IMR-90 (cell line): Measurements from ENCODE around the gene HMG20A. TPM values are rescaled to one million over a fixed set of nuclear protein-coding genes. Genes with fewer than 3 reads are reported as not detected.

ENCODE experiments used
- ATAC-seq: fragments of 200-7000 bp; cut with Tn5 transposase; 2 replicates; pipeline ENCODE4 v1.9.1; 2020; ENCODE audit warnings: low read depth, mild to moderate bottlenecking, moderate library complexity
- BruUV-seq: library from RNA; stranded (reverse); fragments of 400-500 nt; replicated peaks from 2 replicates; lab custom pipeline; 2021; lab: Mats Ljungman, UMichigan
- CTCF ChIA-PET: fragments of 300-600 bp; formaldehyde crosslinking; extraction: SDS; loops from one replicate; lab custom pipeline; 2021; ENCODE audit warnings: antibody characterized with exemption; lab: Yijun Ruan, JAX
- POLR2A ChIA-PET: fragments of 300-600 bp; sonication (Branson Sonifier 250); formaldehyde crosslinking; loops from one replicate; lab custom pipeline; 2022; ENCODE audit warnings: antibody characterized with exemption; ENCODE audit not compliant: unreplicated experiment; lab: Charles Lee
- DNase-seq: peaks from one replicate; pipeline ENCODE4 v3.0.0; 2013
- H2AFZ ChIP-seq: replicated peaks from 2 replicates; pipeline ENCODE3; 2013; ENCODE audit warnings: low read length, mild to moderate bottlenecking; ENCODE audit not compliant: poor library complexity
- H2AK5ac ChIP-seq: 2 replicates; pipeline ENCODE4 v1.6.1; 2013; ENCODE audit warnings: low read depth, low read length, inconsistent platforms
- H2AK9ac ChIP-seq: replicated peaks from 2 replicates; pipeline ENCODE3; 2013; ENCODE audit warnings: mild to moderate bottlenecking, low read depth, low read length, moderate library complexity; ENCODE audit not compliant: poor library complexity
- H2BK120ac ChIP-seq: 2 replicates; pipeline ENCODE4 v1.6.1; 2013; ENCODE audit warnings: low read depth, low read length, inconsistent platforms
- H2BK15ac ChIP-seq: 3 replicates; pipeline ENCODE4 v1.6.1; 2013; ENCODE audit warnings: low read depth, low read length, inconsistent platforms
- H2BK20ac ChIP-seq: 2 replicates; pipeline ENCODE4 v1.6.1; 2013; ENCODE audit warnings: low read depth, mild to moderate bottlenecking, inconsistent platforms, low read length, moderate library complexity
- H2BK5ac ChIP-seq: 2 replicates; pipeline ENCODE4 v1.6.1; 2013; ENCODE audit warnings: mild to moderate bottlenecking, low read depth, low read length, inconsistent platforms; ENCODE audit not compliant: poor library complexity, severe bottlenecking
- H3K14ac ChIP-seq: replicated peaks from 2 replicates; pipeline ENCODE4 v1.6.1; 2013; ENCODE audit warnings: low read depth, low read length, inconsistent platforms
- H3K18ac ChIP-seq: 2 replicates; pipeline ENCODE4 v1.6.1; 2013; ENCODE audit warnings: low read depth, low read length, control low read depth
- H3K23ac ChIP-seq: 2 replicates; pipeline ENCODE4 v1.6.1; 2013; ENCODE audit warnings: low read depth, low read length, inconsistent platforms
- H3K27ac ChIP-seq: 2 replicates; pipeline ENCODE4 v1.5.1; 2013; ENCODE audit warnings: mild to moderate bottlenecking, control low read depth, low read length; ENCODE audit not compliant: insufficient read depth
- H3K27me3 ChIP-seq: 2 replicates; pipeline ENCODE4 v1.6.1; 2013; ENCODE audit warnings: low read length; ENCODE audit not compliant: control insufficient read depth, insufficient read depth
- H3K36me3 ChIP-seq: 2 replicates; pipeline ENCODE4 v1.6.1; 2013; ENCODE audit warnings: low read length, mixed read lengths; ENCODE audit not compliant: control insufficient read depth, insufficient read depth
- H3K4ac ChIP-seq: 2 replicates; pipeline ENCODE4 v1.6.1; 2013; ENCODE audit warnings: low read depth, low read length, inconsistent platforms
- H3K4me1 ChIP-seq: 2 replicates; pipeline ENCODE4 v1.6.1; 2013; ENCODE audit warnings: low read length, mixed read lengths; ENCODE audit not compliant: control insufficient read depth, insufficient read depth
- H3K4me2 ChIP-seq: 2 replicates; pipeline ENCODE4 v1.6.1; 2013; ENCODE audit warnings: low read depth, mild to moderate bottlenecking, control low read depth, low read length, moderate library complexity
- H3K4me3 ChIP-seq: 2 replicates; pipeline ENCODE4 v1.5.1; 2013; ENCODE audit warnings: low read depth, mild to moderate bottlenecking, control low read depth, low read length, moderate library complexity; ENCODE audit not compliant: insufficient read depth
- H3K56ac ChIP-seq: 2 replicates; pipeline ENCODE4 v1.6.1; 2013; ENCODE audit warnings: low read length, inconsistent platforms; ENCODE audit not compliant: insufficient read depth; ENCODE audit errors: extremely low read depth
- H3K79me1 ChIP-seq, 2 experiments: 2 replicates each; pipeline ENCODE4 v1.6.1; 2013; ENCODE audit warnings: low read length in 2 of 2, inconsistent platforms in 1 of 2, low read depth in 1 of 2
- H3K9ac ChIP-seq: 2 replicates; pipeline ENCODE4 v1.6.1; 2013; ENCODE audit warnings: low read depth, low read length, control low read depth
- H3K9me1 ChIP-seq: 2 replicates; pipeline ENCODE4 v1.6.1; 2013; ENCODE audit warnings: low read length, inconsistent platforms; ENCODE audit not compliant: insufficient read depth
- H3K9me3 ChIP-seq: 2 replicates; pipeline ENCODE4 v1.6.1; 2013; ENCODE audit warnings: low read length; ENCODE audit not compliant: control insufficient read depth, insufficient read depth
- H4K20me1 ChIP-seq: 2 replicates; pipeline ENCODE4 v1.6.1; 2013; ENCODE audit warnings: low read length, inconsistent platforms; ENCODE audit not compliant: insufficient read depth
- H4K5ac ChIP-seq: 2 replicates; pipeline ENCODE4 v1.6.1; 2013; ENCODE audit warnings: mild to moderate bottlenecking, low read depth, low read length, control low read depth
- H4K8ac ChIP-seq, 2 experiments: 2 replicates each; pipeline ENCODE4 v1.6.1; 2013; ENCODE audit warnings: low read depth in 2 of 2, low read length in 2 of 2, control low read depth in 1 of 2, inconsistent platforms in 1 of 2
- H4K91ac ChIP-seq: 2 replicates; pipeline ENCODE4 v1.6.1; 2013; ENCODE audit warnings: low read depth, low read length, inconsistent platforms; ENCODE audit not compliant: insufficient read depth
- BHLHE40 ChIP-seq: fragments of 150-350 bp; IDR thresholded peaks from 2 replicates; pipeline ENCODE4 v1.6.1; 2016; ENCODE audit warnings: mild to moderate bottlenecking, low read depth, low read length
- CEBPB ChIP-seq: IDR thresholded peaks from 2 replicates; pipeline ENCODE4 v1.6.1; 2012; ENCODE audit warnings: low read depth, low read length, improper control_type of control experiment
- CHD1 ChIP-seq: IDR thresholded peaks from 2 replicates; pipeline ENCODE4 v1.6.1; 2012; ENCODE audit warnings: low read depth, low read length, improper control_type of control experiment
- FOS ChIP-seq: fragments of 150-350 bp; IDR thresholded peaks from 2 replicates; pipeline ENCODE4 v1.6.1; 2016; ENCODE audit warnings: low read depth, low read length
- MAFK ChIP-seq: IDR thresholded peaks from 2 replicates; pipeline ENCODE4 v1.6.1; 2012; ENCODE audit warnings: low read depth, low read length, improper control_type of control experiment
- MAZ ChIP-seq: IDR thresholded peaks from 2 replicates; pipeline ENCODE4 v1.6.1; 2012; ENCODE audit warnings: low read depth, mild to moderate bottlenecking, low read length, improper control_type of control experiment, moderate library complexity, borderline replicate concordance
- MXI1 ChIP-seq: IDR thresholded peaks from 2 replicates; pipeline ENCODE4 v1.6.1; 2012; ENCODE audit warnings: low read depth, mild to moderate bottlenecking, low read length, moderate library complexity, borderline replicate concordance
- POLR2A ChIP-seq: IDR thresholded peaks from 2 replicates; pipeline ENCODE4 v1.6.1; 2012; ENCODE audit warnings: mild to moderate bottlenecking, low read depth, low read length
- RCOR1 ChIP-seq: IDR thresholded peaks from 2 replicates; pipeline ENCODE4 v1.6.1; 2012; ENCODE audit warnings: mild to moderate bottlenecking, low read length, improper control_type of control experiment; ENCODE audit not compliant: insufficient replicate concordance
- whole genome bisulfite sequencing, 2 experiments: methylation state at CpG; one replicate each; pipeline versions ENCODE4 v1.1.5 to v1.1.7; 2013; ENCODE audit warnings: missing lambda C conversion rate in 2 of 2; ENCODE audit not compliant: insufficient read length in 1 of 2; ENCODE audit errors: extremely low coverage in 2 of 2; 5-methylcytosine and 5-hydroxymethylcytosine counted together
- dilution Hi-C: fragments of 300-500 bp; cut with HindIII; formaldehyde crosslinking; loops from one replicate; pipeline ENCODE4 v1.14.3; 2018; ENCODE audit warnings: low sequenced_read_pairs; ENCODE audit not compliant: unreplicated experiment
- in situ Hi-C: fragments of 300-500 bp; cut with MboI; formaldehyde crosslinking; loops from 3 replicates; pipeline ENCODE4 v1.14.3; 2019; ENCODE audit warnings: low sequenced_read_pairs, inconsistent platforms, mixed read lengths
- intact Hi-C: fragments of 100-400 bp; cut with micrococcal nuclease; formaldehyde crosslinking; loops from 2 replicates; pipeline ENCODE4 v1.10.0; 2022
- polyA plus RNA-seq, 3 experiments: library from polyadenylated mRNA; depleted of rRNA; stranded (reverse); fragments of >200 nt; gene quantifications; 2 replicates each; pipeline ENCODE4 v1.2.3, GENCODE V29; 2012; ENCODE audit warnings: low replicate concordance in 1 of 3
- total RNA-seq: library from RNA; depleted of rRNA; stranded (reverse); fragments of >200 nt; gene quantifications from 2 replicates; pipeline ENCODE4 v1.2.3, GENCODE V29; 2012
- TF ChIP-seq, protein P1 (sequence below): conservative IDR thresholded peaks from 2 replicates; pipeline ENCODE4 v1.5.1; 2012; ENCODE audit warnings: mild to moderate bottlenecking, low read depth, low read length, improper control_type of control experiment
- TF ChIP-seq, protein P2 (sequence below): fragments of 150-350 bp; IDR thresholded peaks from 2 replicates; pipeline ENCODE4 v1.6.1; 2016; ENCODE audit warnings: low read depth, mild to moderate bottlenecking, low read length, moderate library complexity, borderline replicate concordance

Gene HMG20A
- total and polyA plus RNA-seq, 2 of the 4 experiments (the other 2 are of a cell fraction), result 22.3 to 25.3 TPM

DNA sequence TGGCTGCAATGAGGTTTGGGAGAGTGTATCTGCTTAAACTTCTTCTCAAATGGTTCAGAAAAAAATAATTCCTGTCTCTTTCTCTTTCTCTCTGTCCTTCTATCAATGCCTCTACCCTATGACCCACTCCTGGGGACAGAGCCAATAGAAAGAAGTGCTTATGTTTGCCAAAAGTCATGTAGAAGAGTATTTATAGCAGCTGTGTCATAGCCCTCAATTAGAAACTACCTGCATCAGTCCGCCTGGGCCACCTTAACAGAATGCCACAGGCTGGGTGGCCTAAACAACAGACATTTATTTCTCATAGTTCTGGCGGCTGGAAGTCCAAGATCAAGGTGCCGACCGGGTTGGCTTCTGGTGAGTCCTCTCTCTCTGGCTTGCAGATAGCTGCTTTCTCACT is 92.5 kb downstream of the HMG20A start:
- Histone ChIP-seq H3K23ac (no peak overlapping the region), H2BK20ac (no peak overlapping the region), H4K20me1 (no peaks in the 10 kb centered on the region; the same call in 1 of the 2 replicates), H3K36me3 (no peaks in the 10 kb centered on the region), H3K27me3 (no peaks in the 10 kb centered on the region), H3K9ac (no peak overlapping the region), H3K79me1 (no peaks in the 10 kb centered on the region), H3K4me3 (no peak overlapping the region), H2AFZ (no peak overlapping the region), H3K4me2 (no peak overlapping the region), H3K14ac (no peak overlapping the region), H3K27ac (no peak overlapping the region), H3K4me1 (no peaks in the 10 kb centered on the region; the same call in 1 of the 2 replicates), H2BK5ac (no peak overlapping the region), H2BK15ac (no peak overlapping the region), H3K18ac (no peak overlapping the region), H2BK120ac (no peak overlapping the region), H3K9me3 (peaks cover 2% of the 10 kb centered on the region; the same call in 1 of the 2 replicates), H2AK9ac (no peak overlapping the region), H4K91ac (no peak overlapping the region), H4K5ac (no peak overlapping the region), H4K8ac (no peak overlapping the region), H3K4ac (no peak overlapping the region), H3K56ac (no peak overlapping the region), H3K9me1 (peaks cover 8% of the 10 kb centered on the region; the same call in 1 of the 2 replicates), H2AK5ac (no peak overlapping the region)
- intact Hi-C loops (no loop called here), in situ Hi-C loops (no loop called here), dilution Hi-C loops (no loop called here)
- WGBS, 2 experiments, result 100% methylated on average over 3 of the region's 4 CpGs; no CpG with 5 or more reads in 1 of the 2 experiments
- no TSS peak for BruUV-seq
- DNase-seq, result no peak
- CTCF ChIA-PET, result no interaction called here
- TF ChIP-seq, protein P1, sequence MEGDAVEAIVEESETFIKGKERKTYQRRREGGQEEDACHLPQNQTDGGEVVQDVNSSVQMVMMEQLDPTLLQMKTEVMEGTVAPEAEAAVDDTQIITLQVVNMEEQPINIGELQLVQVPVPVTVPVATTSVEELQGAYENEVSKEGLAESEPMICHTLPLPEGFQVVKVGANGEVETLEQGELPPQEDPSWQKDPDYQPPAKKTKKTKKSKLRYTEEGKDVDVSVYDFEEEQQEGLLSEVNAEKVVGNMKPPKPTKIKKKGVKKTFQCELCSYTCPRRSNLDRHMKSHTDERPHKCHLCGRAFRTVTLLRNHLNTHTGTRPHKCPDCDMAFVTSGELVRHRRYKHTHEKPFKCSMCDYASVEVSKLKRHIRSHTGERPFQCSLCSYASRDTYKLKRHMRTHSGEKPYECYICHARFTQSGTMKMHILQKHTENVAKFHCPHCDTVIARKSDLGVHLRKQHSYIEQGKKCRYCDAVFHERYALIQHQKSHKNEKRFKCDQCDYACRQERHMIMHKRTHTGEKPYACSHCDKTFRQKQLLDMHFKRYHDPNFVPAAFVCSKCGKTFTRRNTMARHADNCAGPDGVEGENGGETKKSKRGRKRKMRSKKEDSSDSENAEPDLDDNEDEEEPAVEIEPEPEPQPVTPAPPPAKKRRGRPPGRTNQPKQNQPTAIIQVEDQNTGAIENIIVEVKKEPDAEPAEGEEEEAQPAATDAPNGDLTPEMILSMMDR, result no peak
- no peak for TF ChIP-seq MAZ
- TF ChIP-seq FOS, result no peak
- TF ChIP-seq, protein P2, sequence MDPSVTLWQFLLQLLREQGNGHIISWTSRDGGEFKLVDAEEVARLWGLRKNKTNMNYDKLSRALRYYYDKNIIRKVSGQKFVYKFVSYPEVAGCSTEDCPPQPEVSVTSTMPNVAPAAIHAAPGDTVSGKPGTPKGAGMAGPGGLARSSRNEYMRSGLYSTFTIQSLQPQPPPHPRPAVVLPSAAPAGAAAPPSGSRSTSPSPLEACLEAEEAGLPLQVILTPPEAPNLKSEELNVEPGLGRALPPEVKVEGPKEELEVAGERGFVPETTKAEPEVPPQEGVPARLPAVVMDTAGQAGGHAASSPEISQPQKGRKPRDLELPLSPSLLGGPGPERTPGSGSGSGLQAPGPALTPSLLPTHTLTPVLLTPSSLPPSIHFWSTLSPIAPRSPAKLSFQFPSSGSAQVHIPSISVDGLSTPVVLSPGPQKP, result no peak
- TF ChIP-seq MAFK, result no peak
- TF ChIP-seq CEBPB, result no peak
- no peak for TF ChIP-seq POLR2A
- TF ChIP-seq BHLHE40, result no peak
- no peak for TF ChIP-seq RCOR1
- TF ChIP-seq CHD1, result no peak
- TF ChIP-seq MXI1, result no peak
- ATAC-seq, result no peak
- POLR2A ChIA-PET, result no interaction called here
